NCI-H1092 (cell line): ENCODE data around the gene PKHD1.

Experiments
- DNase-seq: peaks from one replicate; lab custom pipeline; 2025; lab: John Stamatoyannopoulos, UW

PKHD1 gene

DNA sequence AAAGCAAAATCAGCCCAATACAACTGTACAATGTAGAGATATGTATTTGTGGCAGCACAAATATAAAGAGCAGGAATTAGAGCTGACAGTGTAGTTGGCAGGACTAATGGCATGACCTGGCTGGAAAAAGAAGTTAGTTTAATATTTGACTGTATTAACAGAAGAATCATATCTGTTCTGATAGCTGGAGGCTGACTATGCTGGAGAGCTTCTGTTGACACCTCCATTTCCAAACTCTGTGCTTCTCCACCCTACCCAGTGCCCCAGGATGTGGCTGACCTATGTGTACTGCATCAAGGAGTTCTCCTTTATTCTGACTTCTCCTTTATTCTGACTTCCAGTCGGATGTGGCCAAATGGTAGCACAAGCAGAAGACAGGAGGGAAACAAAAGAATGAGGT lies 299.3 kb downstream of the PKHD1 start:
- DNase-seq: no peak

DNA sequence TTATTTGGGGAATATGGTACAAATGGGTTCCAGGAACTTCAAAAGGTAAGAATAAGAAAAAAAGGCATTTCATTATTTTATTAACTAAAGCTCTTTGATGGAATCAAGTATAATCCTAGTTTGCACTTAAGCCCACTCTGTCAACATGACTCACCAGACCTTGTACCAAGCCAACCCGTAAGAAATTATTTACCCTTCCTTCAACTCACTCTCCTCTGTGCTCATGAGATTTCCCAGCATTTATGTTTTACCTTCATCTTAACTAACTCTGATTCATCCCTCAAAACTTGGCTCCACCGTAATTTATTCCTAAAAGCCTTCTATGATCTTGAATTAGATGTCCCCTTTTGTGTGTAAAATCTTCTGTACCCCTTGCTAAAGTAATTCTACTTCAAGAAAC lies 308.7 kb downstream of the PKHD1 start:
- DNase-seq: no peak

DNA sequence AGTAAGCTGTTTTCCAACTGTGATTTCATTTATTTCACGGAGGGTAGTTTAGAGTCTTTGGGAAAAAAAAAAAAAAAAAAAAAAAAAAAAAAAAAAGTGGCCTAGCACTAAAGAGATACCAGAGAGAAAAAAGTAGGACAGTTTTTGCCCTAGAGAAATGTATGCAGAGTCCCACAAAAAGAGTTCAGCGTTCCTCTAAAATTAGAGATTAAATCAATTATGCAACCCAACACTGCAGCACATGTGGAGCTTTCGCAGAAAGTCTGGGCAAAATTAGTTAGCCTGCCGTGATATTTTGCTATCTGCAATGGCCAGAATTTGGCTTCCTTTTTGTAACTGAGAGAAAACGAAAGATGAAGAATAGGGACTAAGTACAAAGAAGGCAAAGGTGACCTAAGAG lies 309.8 kb downstream of the PKHD1 start:
- no peak for DNase-seq

DNA sequence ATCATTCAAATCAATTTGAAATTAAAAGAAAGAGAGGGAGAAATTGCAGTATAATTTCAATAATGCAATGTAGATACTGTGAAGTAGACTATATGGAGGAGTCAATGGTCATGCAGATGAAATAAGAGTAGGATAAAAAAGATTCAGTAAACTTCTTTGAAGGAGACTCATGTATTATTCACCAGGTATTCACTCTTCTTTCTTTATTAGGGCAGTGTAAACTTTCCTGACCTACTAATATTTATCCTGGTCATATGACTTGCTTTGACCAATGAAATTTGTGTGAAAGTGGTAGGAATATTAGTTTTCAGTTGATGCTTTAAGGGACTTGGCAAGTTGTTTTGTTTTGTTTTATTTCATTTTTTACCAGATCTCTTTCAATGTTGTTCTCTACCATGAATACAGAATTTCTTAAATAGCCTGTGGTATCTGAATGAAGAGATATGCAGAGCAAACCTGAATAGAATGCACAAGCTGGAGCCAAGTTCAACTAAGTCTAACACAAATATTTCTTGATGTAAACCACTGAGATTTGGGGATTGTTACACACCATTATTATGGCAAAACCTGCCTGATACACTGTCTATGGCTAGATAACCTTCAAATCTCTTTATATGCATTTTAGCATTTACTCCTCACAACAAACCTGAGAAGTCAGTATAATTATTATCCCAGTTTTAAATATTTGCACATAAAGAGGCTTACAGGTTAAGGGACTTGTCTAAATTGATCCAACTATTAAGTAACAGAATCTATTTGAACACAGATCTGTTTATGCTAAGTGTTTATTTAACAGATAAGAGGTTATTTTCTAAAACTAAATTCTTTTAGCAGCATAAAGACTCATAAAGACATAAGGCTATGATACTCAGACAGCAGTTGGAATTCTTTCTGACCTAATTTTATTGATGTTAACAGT lies 311.2 kb downstream of the PKHD1 start:
- no peak for DNase-seq

DNA sequence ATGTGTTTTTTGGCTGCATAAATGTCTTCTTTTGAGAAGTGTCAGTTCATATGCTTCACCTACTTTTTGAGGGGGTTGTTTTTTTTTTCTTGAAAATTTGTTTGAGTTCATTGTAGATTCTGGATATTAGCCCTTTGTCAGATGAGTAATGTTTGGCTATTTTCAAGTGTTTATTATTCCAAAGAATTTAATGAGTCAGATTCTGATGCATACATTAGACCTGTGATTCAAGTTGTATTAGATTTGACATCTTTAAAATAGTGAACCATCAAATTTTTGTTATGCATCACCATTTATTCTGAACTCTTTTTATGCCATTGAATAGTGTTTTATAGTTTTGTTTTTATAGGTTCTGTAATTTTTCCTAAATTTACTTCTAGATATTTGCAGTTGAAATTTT lies 319.3 kb downstream of the PKHD1 start:
- DNase-seq: no peak

DNA sequence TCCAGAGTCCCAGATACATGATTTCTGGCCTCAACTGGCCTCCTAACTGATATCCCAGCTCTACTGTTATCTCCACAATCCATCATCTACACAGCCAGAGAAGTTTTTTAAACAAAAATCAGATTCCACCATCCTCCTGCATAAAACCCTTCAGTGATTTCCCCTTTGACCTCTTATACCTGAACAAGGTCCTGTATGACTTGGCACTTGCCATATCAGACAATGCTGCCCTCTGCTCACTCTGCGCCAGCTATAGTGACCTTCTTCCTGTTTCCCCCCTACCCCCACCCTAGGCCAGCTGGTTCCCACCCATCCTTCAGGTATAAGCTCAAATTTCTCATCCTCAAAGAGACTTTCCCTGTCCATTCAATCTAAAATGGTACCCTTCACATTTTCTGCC lies 322.2 kb downstream of the PKHD1 start:
- DNase-seq: no peak

DNA sequence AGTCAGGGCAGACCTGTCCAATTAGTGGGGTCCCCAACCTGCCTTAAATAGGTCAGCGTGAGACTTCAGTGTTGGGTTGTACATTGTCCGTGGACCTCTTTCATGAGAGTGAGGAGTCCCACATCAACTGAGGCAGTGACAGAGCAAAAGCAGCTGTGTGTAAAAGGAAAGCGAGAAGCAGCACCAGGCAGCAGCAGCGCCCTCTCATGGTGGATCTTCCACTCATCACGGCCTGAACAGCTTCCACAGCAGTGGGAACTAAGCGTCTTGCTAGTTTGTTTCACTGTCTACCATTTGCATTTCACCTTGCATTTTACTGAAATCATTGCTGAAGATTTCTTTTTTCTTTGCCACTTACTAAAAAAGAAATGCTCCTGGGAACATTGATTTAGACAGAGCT lies 333.8 kb downstream of the PKHD1 start:
- DNase-seq: no peak

DNA sequence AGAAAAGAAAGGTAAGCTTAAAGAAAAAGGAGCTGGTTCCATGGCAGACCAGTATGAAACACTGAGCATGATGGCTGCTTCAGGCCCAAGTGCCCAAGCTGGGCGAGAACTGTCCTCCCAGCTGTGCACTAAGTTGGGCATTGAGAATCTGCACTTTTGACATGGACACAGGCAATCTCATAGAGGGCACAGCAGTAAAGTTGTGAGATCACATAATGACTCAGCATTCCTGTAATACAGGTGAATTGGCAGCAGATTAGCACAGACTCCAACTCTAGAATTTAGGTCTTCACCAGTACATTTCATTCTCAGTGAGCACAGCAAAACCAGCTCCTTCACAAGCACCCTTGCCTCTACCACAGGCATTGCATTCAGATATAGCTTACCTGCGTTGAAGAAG lies 343.4 kb downstream of the PKHD1 start:
- no peak for DNase-seq

DNA sequence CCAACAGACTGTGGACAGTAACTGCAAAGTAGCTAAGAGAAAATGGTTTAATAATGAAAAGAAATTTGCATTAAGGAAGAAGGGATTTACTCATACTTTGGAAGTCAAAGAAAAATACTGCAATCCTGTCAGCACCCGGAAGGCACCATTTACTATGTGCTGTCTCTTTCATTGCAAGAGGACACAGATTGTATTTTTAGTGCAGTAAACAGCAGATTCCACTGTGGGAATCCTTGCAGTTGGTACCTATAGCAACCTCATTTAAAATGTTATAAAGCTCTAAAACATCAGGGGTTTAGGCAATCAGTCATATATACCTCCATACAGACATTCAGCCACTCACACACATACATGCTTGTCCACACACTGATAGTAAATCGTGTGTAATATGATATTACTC lies 346.8 kb downstream of the PKHD1 start:
- no peak for DNase-seq

DNA sequence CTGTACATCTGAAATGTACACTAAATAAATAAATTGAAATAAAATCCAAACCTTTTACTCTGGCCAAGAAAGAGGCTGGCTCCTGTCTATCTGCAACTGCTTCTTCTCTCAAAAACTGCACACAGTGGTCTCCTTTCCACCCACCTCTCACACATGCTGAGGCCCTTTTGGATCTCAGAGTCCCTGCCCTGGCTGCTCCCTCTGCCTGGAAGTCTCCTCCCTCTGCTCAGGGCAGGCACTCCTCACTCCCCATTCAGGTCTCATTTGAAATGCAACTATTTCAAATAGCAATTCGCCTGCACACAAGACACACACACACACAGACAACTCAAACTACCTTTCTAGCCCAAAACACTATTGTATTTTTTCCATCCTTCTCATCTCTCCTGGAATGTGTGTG lies 348.8 kb downstream of the PKHD1 start:
- DNase-seq: no peak

DNA sequence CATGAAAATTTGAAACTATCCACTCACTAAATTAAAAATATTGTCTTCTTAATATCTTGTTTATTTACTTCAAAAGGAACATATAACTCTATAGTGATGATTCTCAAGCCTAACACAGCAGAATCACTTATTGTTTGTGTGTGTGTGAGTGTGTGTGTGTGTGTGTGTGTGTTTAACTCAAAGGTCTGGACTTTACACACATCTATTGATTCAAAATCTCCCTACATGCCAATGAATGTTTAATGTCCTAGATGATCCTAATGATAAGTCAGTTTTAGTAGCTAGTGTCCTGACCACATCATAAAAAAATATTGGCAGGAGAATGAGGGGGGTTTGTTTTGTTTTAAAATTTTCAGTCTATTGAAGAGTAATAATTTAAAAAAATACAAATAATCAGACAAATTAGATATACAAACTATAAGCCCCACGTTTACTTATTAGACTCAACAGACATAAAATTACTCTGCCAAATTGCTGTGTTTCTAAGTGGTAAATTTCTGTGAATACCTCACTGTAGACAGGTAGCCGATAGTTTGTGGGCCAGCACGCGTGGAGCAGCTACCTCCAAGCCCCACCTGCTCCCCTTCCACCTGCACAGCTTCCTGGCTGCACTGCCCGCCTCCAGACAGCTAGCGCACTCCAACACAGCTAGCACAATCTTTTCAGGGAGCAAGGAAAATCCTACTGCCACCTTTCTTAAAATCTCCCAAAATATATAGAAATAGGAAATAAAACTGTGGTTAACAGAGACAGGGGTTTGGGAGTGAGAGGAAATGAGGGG lies 349.6 kb downstream of the PKHD1 start:
- DNase-seq: no peak

DNA sequence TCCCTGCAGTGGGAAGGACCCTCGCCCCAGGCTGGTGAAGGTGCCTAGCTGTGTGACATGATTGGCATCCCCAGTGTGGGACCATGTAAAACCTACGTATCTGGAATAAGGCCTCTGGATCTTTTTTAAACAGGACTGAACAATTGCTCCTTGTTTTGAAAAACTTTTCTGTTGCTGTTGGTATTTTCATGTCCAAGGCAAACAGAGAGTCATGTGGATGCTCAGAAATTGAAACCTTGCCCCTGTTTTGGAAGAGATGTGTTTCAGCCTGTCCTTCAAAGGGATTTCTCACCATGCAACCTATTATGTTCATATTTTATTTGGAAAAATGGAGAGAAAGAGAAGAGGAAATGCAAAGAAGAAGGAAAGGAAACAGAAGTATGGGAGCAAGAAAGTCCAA lies 362.3 kb downstream of the PKHD1 start:
- DNase-seq: no peak

DNA sequence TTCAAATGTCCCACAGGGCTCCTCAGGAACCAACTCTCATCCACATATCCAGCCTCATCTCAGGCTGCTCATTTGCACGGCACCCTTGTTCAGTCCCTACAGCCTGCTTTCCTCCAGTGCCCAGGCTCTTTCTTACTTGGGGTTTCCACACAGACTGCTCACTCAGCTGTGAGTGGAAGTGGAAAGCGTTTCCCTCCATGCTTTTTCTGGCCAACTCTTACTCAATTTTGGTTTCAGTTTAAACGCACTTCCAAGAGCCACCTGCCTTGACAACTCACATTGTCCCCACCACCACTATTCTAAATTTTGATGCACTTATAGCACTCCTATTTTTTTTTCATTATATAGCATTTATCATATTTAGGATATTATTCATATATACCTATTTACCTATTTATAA lies 367.1 kb downstream of the PKHD1 start:
- DNase-seq: no peak

DNA sequence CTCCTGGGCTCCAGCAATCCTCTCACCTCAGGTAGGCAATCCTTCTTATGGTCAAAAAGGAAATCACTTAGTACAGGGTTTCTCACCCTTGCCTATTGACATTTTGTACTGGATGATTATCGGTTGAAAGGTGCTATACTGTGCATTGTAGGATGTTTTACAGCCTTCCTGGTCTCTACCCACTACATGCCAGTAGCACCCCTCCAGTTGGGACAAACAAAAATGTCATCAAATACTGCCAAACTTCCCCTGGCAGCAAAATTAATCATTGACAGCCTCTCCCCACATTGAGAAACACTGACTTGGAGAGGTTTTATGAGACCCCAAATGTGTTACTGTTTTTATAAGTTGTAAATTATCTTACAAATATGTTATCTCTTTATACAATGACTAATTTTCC lies 368.1 kb downstream of the PKHD1 start:
- no peak for DNase-seq

DNA sequence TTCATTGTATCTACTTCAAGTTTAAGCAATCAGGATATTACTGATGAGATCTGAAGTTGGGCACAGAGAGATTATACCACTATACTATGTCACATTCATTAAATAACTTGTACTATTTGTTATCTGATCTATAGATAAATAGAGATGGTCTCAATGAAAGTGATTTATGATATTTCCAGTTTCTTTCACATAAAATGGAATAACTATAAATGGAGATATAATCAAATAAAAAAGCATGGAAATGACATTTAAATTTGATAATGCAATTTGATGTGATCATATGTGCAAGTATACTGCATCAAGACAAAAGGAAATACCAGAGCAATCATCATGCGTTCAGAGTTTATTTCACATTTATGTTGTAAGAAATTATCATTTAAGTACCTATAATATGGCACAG lies 368.9 kb downstream of the PKHD1 start:
- DNase-seq: no peak

DNA sequence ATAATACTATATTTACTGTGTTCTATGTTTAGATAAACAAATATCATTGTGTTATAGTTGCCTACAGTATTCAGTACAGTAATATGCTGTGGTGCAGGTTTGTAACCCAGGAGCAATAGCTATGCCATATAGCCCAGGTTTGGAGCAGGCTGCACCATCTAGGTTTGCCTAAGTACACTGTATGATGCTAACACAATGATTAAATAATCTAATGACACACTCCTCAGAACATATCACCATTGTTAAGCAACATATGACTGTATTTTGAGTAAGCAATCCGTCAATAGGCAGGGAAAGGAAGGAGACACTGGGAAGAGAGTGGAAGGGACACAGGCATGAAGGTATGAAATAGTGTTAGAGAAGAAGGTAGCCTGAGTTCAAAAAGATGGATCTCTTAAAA lies 369.9 kb downstream of the PKHD1 start:
- no peak for DNase-seq

DNA sequence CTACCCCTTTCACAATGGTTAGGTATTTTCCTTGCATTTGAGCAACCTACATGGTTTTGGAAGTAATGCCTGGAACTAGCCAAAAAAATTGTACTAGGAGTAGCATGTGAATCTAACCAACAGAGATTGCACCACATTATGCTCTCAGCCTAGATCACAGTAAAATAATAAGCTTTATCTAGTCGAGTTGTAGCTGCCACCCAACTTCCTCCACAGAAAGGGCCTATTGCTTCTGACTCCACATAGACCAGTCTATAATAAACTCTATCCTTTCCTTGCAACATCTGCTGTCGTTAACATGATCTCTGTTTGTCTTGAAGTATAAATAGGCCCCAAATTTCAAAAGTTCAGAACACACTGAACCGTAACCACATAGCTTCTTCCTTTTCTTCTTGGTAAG lies 375.5 kb downstream of the PKHD1 start:
- no peak for DNase-seq

DNA sequence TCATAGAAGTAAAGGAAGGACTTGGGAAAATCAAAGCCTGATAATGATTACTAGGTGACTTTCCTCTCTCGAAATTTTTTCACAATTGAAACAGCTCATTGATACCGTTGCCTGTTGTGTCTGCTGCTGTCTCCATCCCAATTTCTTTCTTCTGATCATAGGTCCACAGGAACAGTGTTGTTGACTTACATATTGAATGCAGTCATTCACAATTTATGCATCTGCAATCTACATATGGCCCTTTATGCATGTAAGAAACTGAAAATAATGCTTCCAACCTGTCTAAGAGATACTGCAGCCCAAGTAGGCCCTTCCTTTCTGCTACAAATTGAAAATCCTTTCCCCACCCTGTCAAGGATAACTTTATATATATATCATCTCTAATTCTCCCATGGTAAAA lies 381.3 kb downstream of the PKHD1 start:
- DNase-seq: no peak

DNA sequence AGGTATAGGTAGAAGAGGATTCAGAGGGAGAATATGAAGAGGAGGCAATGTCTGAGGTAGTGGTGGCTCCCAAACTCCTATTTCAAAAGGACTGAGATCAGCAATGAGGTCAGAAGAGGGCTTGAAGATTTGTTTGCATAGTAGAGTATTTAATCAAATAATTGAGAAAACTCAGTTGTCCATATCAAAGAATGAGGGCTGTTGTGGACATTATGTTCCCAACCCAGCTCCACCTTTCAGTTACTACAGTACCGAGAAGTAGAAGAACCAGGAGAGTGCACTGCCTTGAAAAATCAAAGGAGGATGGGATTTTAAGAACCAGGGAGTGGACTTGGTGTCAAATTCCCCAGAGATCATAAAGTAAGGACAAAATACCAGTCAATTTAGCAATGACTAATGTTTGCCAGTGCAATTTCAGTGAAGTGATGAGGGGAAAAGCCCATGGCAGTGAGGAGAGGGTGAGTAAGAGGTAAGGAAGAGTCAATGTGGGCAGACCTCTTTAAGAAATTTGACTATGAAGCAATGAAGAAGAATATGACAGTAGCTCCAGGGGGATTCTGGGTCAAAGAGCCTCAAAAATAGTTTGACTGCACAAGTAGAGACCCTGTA lies 382.4 kb downstream of the PKHD1 start:
- DNase-seq: no peak

DNA sequence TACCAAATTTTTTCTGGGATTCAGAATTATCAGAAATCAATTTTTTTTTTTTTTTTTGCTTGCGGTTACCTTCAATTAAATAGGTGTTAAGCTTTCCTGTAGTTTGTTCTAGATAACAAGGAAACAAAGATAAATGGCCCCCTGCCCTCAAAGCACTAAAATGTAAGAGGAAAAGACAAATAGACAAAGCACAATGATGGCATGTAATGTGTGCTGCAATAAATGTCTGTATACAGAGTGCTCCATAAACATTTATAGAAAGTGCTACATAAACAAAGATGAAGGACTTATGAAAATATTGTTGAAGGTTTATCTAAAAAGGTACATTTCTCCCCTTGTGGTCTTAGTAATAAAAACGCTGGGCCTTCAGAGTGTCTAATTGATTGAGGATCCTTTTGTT lies 384.6 kb downstream of the PKHD1 start:
- DNase-seq: no peak

DNA sequence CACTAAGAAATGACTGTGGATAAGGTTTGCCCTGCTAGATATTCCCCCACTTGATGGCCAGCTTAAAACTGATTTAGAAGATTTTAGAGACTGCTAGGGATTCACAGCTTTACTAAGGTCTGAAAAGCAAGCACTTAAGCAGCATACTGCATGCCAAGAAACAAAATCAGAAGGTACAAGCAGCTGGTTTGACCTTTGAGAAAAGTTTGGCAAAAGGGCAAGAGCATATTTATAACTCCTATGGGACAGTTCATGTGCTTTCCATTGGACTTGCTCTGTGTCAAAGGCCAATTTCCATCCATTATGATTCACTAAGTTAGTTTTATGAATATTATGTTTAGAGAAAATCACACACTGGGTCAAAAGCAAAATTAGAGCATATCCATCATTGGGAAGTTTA lies 402.8 kb downstream of the PKHD1 start:
- no peak for DNase-seq

DNA sequence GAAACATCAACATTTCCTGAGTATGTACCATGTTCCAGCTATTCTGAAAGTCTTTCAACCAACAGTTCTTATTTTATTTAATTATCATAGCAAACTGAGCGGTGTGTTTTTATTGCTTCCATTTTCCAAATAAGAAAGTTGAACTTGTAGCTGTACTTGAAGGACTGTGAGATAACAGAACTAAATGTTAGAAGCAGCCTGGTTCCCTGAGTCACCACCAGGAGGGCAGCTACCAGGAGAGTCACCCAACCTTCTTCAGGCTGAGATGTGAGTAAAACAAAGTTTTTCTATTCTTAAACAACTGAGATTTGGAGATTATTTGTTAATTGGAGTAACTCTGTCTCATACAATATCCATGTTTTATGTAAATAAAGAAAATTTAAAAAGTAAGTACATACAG lies 403.4 kb downstream of the PKHD1 start:
- DNase-seq: no peak
